Activated T-cell treated with anti-CD3 and anti-CD28 coated beads, Interleukin-2, amount 50 U/mL, for 72 hours (primary cell): Measurements from ENCODE around the gene PTPRQ. TPM values are rescaled to one million over a fixed set of nuclear protein-coding genes. Genes with fewer than 3 reads are reported as not detected.

Experiments used
- ATAC-seq, 2 donors: fragments of 150-1000 bp; cut with Tn5 transposase; replicated peaks in 1 of 2; 2 replicates each; pipeline ENCODE4 v1.10.0; 2021; ENCODE audit warnings: moderate library complexity in 2 of 2, mild to moderate bottlenecking in 1 of 2
- DNase-seq, 2 donors: peaks; one replicate each; pipeline ENCODE4 v3.0.0; 2021 to 2022; ENCODE audit warnings: mixed read lengths in 1 of 2
- H3K27ac Mint-ChIP-seq: one replicate; pipeline ENCODE4 v1.8.0; 2022; ENCODE audit warnings: mild to moderate bottlenecking, moderate library complexity, mixed read lengths
- H3K27me3 Mint-ChIP-seq: one replicate; pipeline ENCODE4 v1.8.0; 2022; ENCODE audit warnings: low read depth, mixed read lengths
- H3K36me3 Mint-ChIP-seq, 2 donors: one replicate each; pipeline ENCODE4 v1.8.0; 2022; ENCODE audit warnings: mixed read lengths in 2 of 2, mild to moderate bottlenecking in 1 of 2; ENCODE audit not compliant: insufficient read depth in 2 of 2
- H3K4me1 Mint-ChIP-seq: one replicate; pipeline ENCODE4 v1.8.0; 2022; ENCODE audit warnings: low read depth, mixed read lengths
- H3K4me3 Mint-ChIP-seq, 2 donors: one replicate each; pipeline ENCODE4 v1.8.0; 2022; ENCODE audit warnings: mild to moderate bottlenecking in 2 of 2, mixed read lengths in 2 of 2, moderate library complexity in 2 of 2
- H3K9me3 Mint-ChIP-seq, 2 donors: one replicate each; pipeline ENCODE4 v1.8.0; 2022; ENCODE audit warnings: mixed read lengths in 2 of 2
- total RNA-seq, 2 donors: library from RNA; stranded (reverse); gene quantifications; one replicate each; pipeline ENCODE4 v1.2.3, GENCODE V29; 2022

PTPRQ gene
- total RNA-seq, 2 donors from 2014 or later: not detected

GRCh38 chr12:80539029-80539428 lies 95.0 kb downstream of the PTPRQ start:
- no peaks in the 10 kb centered on the region for H3K4me1 Mint-ChIP-seq
- no peaks in the 10 kb centered on the region for H3K9me3 Mint-ChIP-seq
- no peaks in the 10 kb centered on the region for H3K36me3 Mint-ChIP-seq
- no peak overlapping the region for H3K4me3 Mint-ChIP-seq
- DNase-seq: no peak
- ATAC-seq: no peak
- H3K27me3 Mint-ChIP-seq: no peaks in the 10 kb centered on the region
- no peak overlapping the region for H3K27ac Mint-ChIP-seq

GRCh38 chr12:80549298-80549697 lies 105.3 kb downstream of the PTPRQ start:
- Mint-ChIP-seq H3K27ac (no peak overlapping the region), H3K36me3 (no peaks in the 10 kb centered on the region), H3K4me1 (no peaks in the 10 kb centered on the region), H3K9me3 (peaks cover 0 to 2% of the 10 kb centered on the region in 2 donors), H3K4me3 (no peak overlapping the region), H3K27me3 (no peaks in the 10 kb centered on the region)
- ATAC-seq (no peak), DNase-seq (no peak)

- no peaks in the 10 kb centered on the region for H3K4me1 Mint-ChIP-seq
- no peaks in the 10 kb centered on the region for H3K27me3 Mint-ChIP-seq
- no peak for DNase-seq
- H3K36me3 Mint-ChIP-seq: no peaks in the 10 kb centered on the region
- ATAC-seq: no peak
- no peak overlapping the region for H3K27ac Mint-ChIP-seq
- peaks cover 0 to 2% of the 10 kb centered on the region in 2 donors for H3K9me3 Mint-ChIP-seq
- no peak overlapping the region for H3K4me3 Mint-ChIP-seq
Observed at GRCh38 chr12:80551897-80552296, 107.9 kb downstream of the PTPRQ start.

GRCh38 chr12:80553316-80553715 lies 109.3 kb downstream of the PTPRQ start:
- H3K36me3 Mint-ChIP-seq: no peaks in the 10 kb centered on the region
- no peak for ATAC-seq
- no peaks in the 10 kb centered on the region for H3K4me1 Mint-ChIP-seq

GRCh38 chr12:80556566-80556965 lies 112.5 kb downstream of the PTPRQ start:
- H3K27ac Mint-ChIP-seq: no peak overlapping the region
- H3K4me3 Mint-ChIP-seq: no peak overlapping the region
- H3K27me3 Mint-ChIP-seq: no peaks in the 10 kb centered on the region
- DNase-seq: no peak
- no peaks in the 10 kb centered on the region for H3K4me1 Mint-ChIP-seq
- H3K36me3 Mint-ChIP-seq: no peaks in the 10 kb centered on the region
- peaks cover 0 to 3% of the 10 kb centered on the region in 2 donors for H3K9me3 Mint-ChIP-seq
- no peak for ATAC-seq

More at GRCh38 chr12:80553316-80553715, 109.3 kb downstream of the PTPRQ start:
- H3K27me3 Mint-ChIP-seq: no peaks in the 10 kb centered on the region
- H3K27ac Mint-ChIP-seq: no peak overlapping the region
- DNase-seq: no peak
- no peaks in the 10 kb centered on the region for H3K9me3 Mint-ChIP-seq
- H3K4me3 Mint-ChIP-seq: no peak overlapping the region

GRCh38 chr12:80559766-80560165 lies 115.7 kb downstream of the PTPRQ start:
- Mint-ChIP-seq H3K27me3 (no peaks in the 10 kb centered on the region), H3K36me3 (no peaks in the 10 kb centered on the region), H3K4me1 (no peaks in the 10 kb centered on the region), H3K27ac (no peak overlapping the region), H3K4me3 (no peak overlapping the region), H3K9me3 (peaks cover 3% of the 10 kb centered on the region in 2 donors)
- ATAC-seq: no peak
- no peak for DNase-seq

GRCh38 chr12:80565271-80565670 lies 121.2 kb downstream of the PTPRQ start:
- no peak overlapping the region for H3K27ac Mint-ChIP-seq
- no peak overlapping the region for H3K4me3 Mint-ChIP-seq
- DNase-seq: no peak
- no peaks in the 10 kb centered on the region for H3K27me3 Mint-ChIP-seq
- H3K9me3 Mint-ChIP-seq: peaks cover 3 to 8% of the 10 kb centered on the region in 2 donors
- H3K4me1 Mint-ChIP-seq: no peaks in the 10 kb centered on the region
- ATAC-seq: no peak
- H3K36me3 Mint-ChIP-seq: no peaks in the 10 kb centered on the region

GRCh38 chr12:80567401-80567800 lies 123.4 kb downstream of the PTPRQ start:
- H3K4me1 Mint-ChIP-seq: no peaks in the 10 kb centered on the region
- H3K27ac Mint-ChIP-seq: no peak overlapping the region
- no peak overlapping the region for H3K4me3 Mint-ChIP-seq
- H3K27me3 Mint-ChIP-seq: no peaks in the 10 kb centered on the region
- H3K9me3 Mint-ChIP-seq: peaks cover 0 to 6% of the 10 kb centered on the region in 2 donors
- ATAC-seq (no peak), DNase-seq (no peak)
- no peaks in the 10 kb centered on the region for H3K36me3 Mint-ChIP-seq

- H3K4me1 Mint-ChIP-seq: no peaks in the 10 kb centered on the region
- H3K36me3 Mint-ChIP-seq: no peaks in the 10 kb centered on the region
- no peaks in the 10 kb centered on the region for H3K27me3 Mint-ChIP-seq
- H3K4me3 Mint-ChIP-seq: no peak overlapping the region
- DNase-seq (no peak), ATAC-seq (no peak)
- H3K9me3 Mint-ChIP-seq: peaks cover 4 to 6% of the 10 kb centered on the region in 2 donors
- H3K27ac Mint-ChIP-seq: no peak overlapping the region
Observed at GRCh38 chr12:80576641-80577418, 132.8 kb downstream of the PTPRQ start.

- Mint-ChIP-seq H3K27me3 (no peaks in the 10 kb centered on the region), H3K27ac (no peak overlapping the region), H3K4me1 (no peaks in the 10 kb centered on the region), H3K9me3 (peaks cover 6 to 8% of the 10 kb centered on the region in 2 donors), H3K4me3 (no peak overlapping the region), H3K36me3 (no peaks in the 10 kb centered on the region)
- DNase-seq (no peak), ATAC-seq (no peak)
Observed at GRCh38 chr12:80580254-80580653, 136.2 kb downstream of the PTPRQ start.

- DNase-seq (no peak), ATAC-seq (no peak)
- Mint-ChIP-seq H3K27me3 (no peaks in the 10 kb centered on the region), H3K9me3 (peaks cover 6 to 11% of the 10 kb centered on the region in 2 donors), H3K27ac (no peak overlapping the region), H3K4me1 (no peaks in the 10 kb centered on the region), H3K4me3 (no peak overlapping the region), H3K36me3 (no peaks in the 10 kb centered on the region)
Observed at GRCh38 chr12:80581783-80582182, 137.7 kb downstream of the PTPRQ start.

- H3K4me1 Mint-ChIP-seq: no peaks in the 10 kb centered on the region
- ATAC-seq: no peak
Observed at GRCh38 chr12:80582431-80582830, 138.4 kb downstream of the PTPRQ start.

GRCh38 chr12:80589077-80589476 lies 145.0 kb downstream of the PTPRQ start:
- Mint-ChIP-seq H3K9me3 (peaks cover 4 to 8% of the 10 kb centered on the region in 2 donors), H3K27ac (no peak overlapping the region), H3K36me3 (no peaks in the 10 kb centered on the region), H3K27me3 (no peaks in the 10 kb centered on the region), H3K4me3 (no peak overlapping the region), H3K4me1 (no peaks in the 10 kb centered on the region)
- DNase-seq (no peak), ATAC-seq (no peak)

More at GRCh38 chr12:80582431-80582830, 138.4 kb downstream of the PTPRQ start:
- Mint-ChIP-seq H3K4me3 (no peak overlapping the region), H3K36me3 (no peaks in the 10 kb centered on the region), H3K27ac (no peak overlapping the region), H3K9me3 (peaks cover 5 to 11% of the 10 kb centered on the region in 2 donors), H3K27me3 (no peaks in the 10 kb centered on the region)
- no peak for DNase-seq

- no peak overlapping the region for H3K27ac Mint-ChIP-seq
- H3K36me3 Mint-ChIP-seq: no peaks in the 10 kb centered on the region
- H3K27me3 Mint-ChIP-seq: no peaks in the 10 kb centered on the region
- peaks cover 6 to 11% of the 10 kb centered on the region in 2 donors for H3K9me3 Mint-ChIP-seq
- no peak for DNase-seq
- no peak for ATAC-seq
- no peaks in the 10 kb centered on the region for H3K4me1 Mint-ChIP-seq
- H3K4me3 Mint-ChIP-seq: no peak overlapping the region
Observed at GRCh38 chr12:80590085-80590484, 146.1 kb downstream of the PTPRQ start.
